HepG2 (cell line): ENCODE data around the gene TECTB. TPM values are rescaled to one million over a fixed set of nuclear protein-coding genes. Genes with fewer than 3 reads are reported as not detected.

ENCODE experiments used
- ELF3 ChIP-seq: IDR thresholded peaks from 2 replicates; pipeline ENCODE4 v1.6.1; 2016; ENCODE audit warnings: missing genetic modification reagents, missing compliant biosample characterization
- FOSL2 ChIP-seq: sonication (generic); formaldehyde crosslinking; IDR thresholded peaks from 2 replicates; pipeline ENCODE4 v1.4.0; 2020; ENCODE audit warnings: missing genetic modification reagents
- FOXC1 ChIP-seq: sonication (generic); formaldehyde crosslinking; IDR thresholded peaks from 2 replicates; pipeline ENCODE4 v1.8.0; 2022; ENCODE audit warnings: mild to moderate bottlenecking, missing genetic modification reagents, borderline replicate concordance
- HNF4A ChIP-seq: sonication (generic); formaldehyde crosslinking; IDR thresholded peaks from 2 replicates; pipeline ENCODE4 v1.4.0; 2020; ENCODE audit warnings: missing genetic modification reagents
- KDM1A ChIP-seq: IDR thresholded peaks from 2 replicates; pipeline ENCODE4 v1.6.1; 2016; ENCODE audit warnings: missing compliant biosample characterization
- KLF12 ChIP-seq: sonication (generic); formaldehyde crosslinking; IDR thresholded peaks from 2 replicates; pipeline ENCODE4 v1.4.0; 2020; ENCODE audit warnings: missing genetic modification reagents, borderline replicate concordance
- KLF13 ChIP-seq: sonication (generic); formaldehyde crosslinking; IDR thresholded peaks from 2 replicates; pipeline ENCODE4 v1.4.0; 2020; ENCODE audit warnings: mild to moderate bottlenecking, missing genetic modification reagents
- MNT ChIP-seq: fragments of 450-650 bp; IDR thresholded peaks from 2 replicates; pipeline ENCODE4 v1.6.1; 2016
- MZF1 ChIP-seq: sonication (generic); formaldehyde crosslinking; IDR thresholded peaks from 2 replicates; pipeline ENCODE4 v1.8.1; 2023; ENCODE audit warnings: mild to moderate bottlenecking, missing genetic modification reagents, borderline replicate concordance
- RCOR2 ChIP-seq: IDR thresholded peaks from 2 replicates; pipeline ENCODE4 v1.6.1; 2016; ENCODE audit warnings: missing biosample characterization, missing genetic modification reagents
- SALL1 ChIP-seq: sonication (generic); formaldehyde crosslinking; IDR thresholded peaks from 2 replicates; pipeline ENCODE4 v1.8.0; 2022; ENCODE audit warnings: mild to moderate bottlenecking, missing genetic modification reagents
- SMAD1 ChIP-seq: sonication (generic); formaldehyde crosslinking; IDR thresholded peaks from 2 replicates; pipeline ENCODE4 v1.4.0; 2020; ENCODE audit warnings: missing genetic modification reagents, low read depth, mild to moderate bottlenecking, borderline replicate concordance
- SOX5 ChIP-seq: IDR thresholded peaks from 2 replicates; pipeline ENCODE4 v1.6.1; 2016; ENCODE audit warnings: borderline replicate concordance
- USF2 ChIP-seq, 2 experiments: sonication (generic) in 1 of 2; formaldehyde crosslinking in 1 of 2; IDR thresholded peaks; 2 replicates each; pipeline versions ENCODE4 v1.5.1 to v1.6.1; 2011 to 2020; ENCODE audit warnings: borderline replicate concordance in 1 of 2, low read depth in 1 of 2, low read length in 1 of 2, mild to moderate bottlenecking in 1 of 2, missing genetic modification reagents in 1 of 2, moderate library complexity in 1 of 2
- ZBTB37 ChIP-seq: sonication (generic); formaldehyde crosslinking; IDR thresholded peaks from 2 replicates; pipeline ENCODE4 v1.4.0; 2020; ENCODE audit warnings: mild to moderate bottlenecking, missing genetic modification reagents
- ZNF235 ChIP-seq: sonication (generic); formaldehyde crosslinking; IDR thresholded peaks from 2 replicates; pipeline ENCODE4 v1.8.1; 2023; ENCODE audit warnings: mild to moderate bottlenecking, missing genetic modification reagents, borderline replicate concordance
- ZNF33A ChIP-seq: sonication (generic); formaldehyde crosslinking; IDR thresholded peaks from 2 replicates; pipeline ENCODE4 v1.5.1; 2020; ENCODE audit warnings: missing genetic modification reagents, mild to moderate bottlenecking, moderate library complexity, borderline replicate concordance
- ZNF350 ChIP-seq: sonication (generic); formaldehyde crosslinking; IDR thresholded peaks from 2 replicates; pipeline ENCODE4 v1.4.0; 2020; ENCODE audit warnings: mild to moderate bottlenecking, low read depth, missing genetic modification reagents, borderline replicate concordance
- ZNF468 ChIP-seq: sonication (generic); formaldehyde crosslinking; IDR thresholded peaks from 2 replicates; pipeline ENCODE4 v1.8.0; 2022; ENCODE audit warnings: mild to moderate bottlenecking, moderate library complexity, missing genetic modification reagents
- ZNF510 ChIP-seq: sonication (generic); formaldehyde crosslinking; IDR thresholded peaks from 2 replicates; pipeline ENCODE4 v1.4.0; 2020; ENCODE audit warnings: low read depth, mild to moderate bottlenecking, missing genetic modification reagents
- ZNF597 ChIP-seq: sonication (generic); formaldehyde crosslinking; IDR thresholded peaks from 2 replicates; pipeline ENCODE4 v1.5.0; 2020; ENCODE audit warnings: missing genetic modification reagents
- ZNF644 ChIP-seq: IDR thresholded peaks from 2 replicates; pipeline ENCODE4 v1.6.1; 2016; ENCODE audit warnings: low read depth
- ZSCAN12 ChIP-seq: sonication (generic); formaldehyde crosslinking; IDR thresholded peaks from 2 replicates; pipeline ENCODE4 v1.9.0; 2021; ENCODE audit warnings: mild to moderate bottlenecking, missing genetic modification reagents
- ZSCAN9 ChIP-seq: IDR thresholded peaks from 2 replicates; pipeline ENCODE4 v1.6.1; 2016; ENCODE audit warnings: borderline replicate concordance
- polyA plus RNA-seq, 8 experiments: library from polyadenylated mRNA; depleted of rRNA in 3 of 8; stranded (reverse) in 7 of 8; unstranded in 1 of 8; fragments of >200 nt; fragmentation: Illumina TruSeq in 4 of 8; extraction: Trizol in 4 of 8; gene quantifications; 2 replicates each; pipeline versions ENCODE4 v1.2.1 to v1.2.3, GENCODE V29; 2011 to 2016; ENCODE audit warnings: low read depth in 4 of 8, missing spikeins in 1 of 8, mixed read lengths in 1 of 8; ENCODE audit not compliant: insufficient read depth in 1 of 8
- total RNA-seq, 5 experiments: library from RNA; depleted of rRNA; stranded (reverse); fragments of >200 nt; fragmentation: Illumina TruSeq; extraction: Trizol; gene quantifications; 2 replicates each; pipeline ENCODE4 v1.2.3, GENCODE V29; 2016; ENCODE audit warnings: low read depth in 1 of 5

TECTB gene
- total and polyA plus RNA-seq, 2 of the 13 experiments (the other 11 are each of a cell fraction or from before 2014, with no cell fraction given) = 0.78 to 1.8 TPM

GRCh38 chr10:112258407-112258806 lies 24.8 kb upstream of the TECTB start (continued):
- no peak for TF ChIP-seq ZSCAN12 (CRISPR knock-in tag)
- no peak for TF ChIP-seq MZF1 (CRISPR knock-in tag)
- TF ChIP-seq KDM1A = peak; percentile 72; the same call in 1 of the 2 replicates
- TF ChIP-seq ZNF510 = no peak
- TF ChIP-seq ZNF235 = no peak
- peak; percentile 24; the same call in 1 of the 2 replicates for TF ChIP-seq ELF3
- TF ChIP-seq ZNF350 (CRISPR knock-in tag) = no peak
- no peak for TF ChIP-seq ZNF468 (CRISPR knock-in tag)
- TF ChIP-seq ZBTB37 (CRISPR knock-in tag) = 0 out of 2 replicates have a peak, but pooled peaks have one; percentile 23
- TF ChIP-seq ZSCAN9 (CRISPR knock-in tag) = no peak
- TF ChIP-seq SOX5 (CRISPR knock-in tag) = peak; percentile 47; the same call in 1 of the 2 replicates
- no peak for TF ChIP-seq FOXC1 (CRISPR knock-in tag)
- no peak for TF ChIP-seq SMAD1 (CRISPR knock-in tag)
- TF ChIP-seq FOSL2 (CRISPR knock-in tag) = peak; percentile 44
- TF ChIP-seq HNF4A (CRISPR knock-in tag) = no peak
- TF ChIP-seq SALL1 = peak; percentile 18; the same call in 1 of the 2 replicates
- no peak for TF ChIP-seq ZNF33A (CRISPR knock-in tag)
- TF ChIP-seq KLF12 (CRISPR knock-in tag) = no peak
- no peak for TF ChIP-seq KLF13
- TF ChIP-seq ZNF644 (CRISPR knock-in tag) = peak; percentile 94
- TF ChIP-seq ZNF597 (CRISPR knock-in tag) = no peak
- no peak for TF ChIP-seq USF2 (IDR thresholded peaks at IDR 0.05; ENCODE audit: low read depth, low read length)
- TF ChIP-seq USF2 (CRISPR knock-in tag; IDR thresholded peaks at IDR 0.05; ENCODE audit: borderline replicate concordance) = no peak
- no peak for TF ChIP-seq MNT
- peak; percentile 64; the same call in 1 of the 2 replicates for TF ChIP-seq RCOR2 (CRISPR knock-in tag)
